GM13977 (cell line): ENCODE measurements around the gene FAF2.

ENCODE experiments used
- DNase-seq: peaks from one replicate; pipeline ENCODE4 v3.0.0; 2012; ENCODE audit warnings: low spot score
- CTCF ChIP-seq: IDR thresholded peaks from 2 replicates; pipeline ENCODE4 v1.5.1; 2012; ENCODE audit warnings: mild to moderate bottlenecking, control low read depth; ENCODE audit not compliant: insufficient read depth; ENCODE audit errors: extremely low read depth, missing control alignments
- in situ Hi-C: fragments of 300-500 bp; cut with MboI; formaldehyde crosslinking; loops from one replicate; pipeline ENCODE4 v1.12.0; 2022; ENCODE audit warnings: low sequenced_read_pairs, low pct_unique_long_range_greater_than_20kb, mixed read lengths, inconsistent platforms; ENCODE audit not compliant: unreplicated experiment

FAF2 gene

GRCh38 chr5:176447978-176448608 lies at the start of gene FAF2:
Gene FAF2, plus strand, starts transcription at chr5:176448385. Its CDS starts 23 bp downstream, at chr5:176448408.
- in situ Hi-C loops, result no loop called here
- DNase-seq, result peak; percentile 99
- peak; percentile 88 for TF ChIP-seq CTCF

GRCh38 chr5:176400382-176401156 lies 47.6 kb upstream of the FAF2 start:
- in situ Hi-C loops, result no loop called here
- no peak for TF ChIP-seq CTCF
- no peak for DNase-seq

- TF ChIP-seq CTCF, result no peak
- in situ Hi-C loops, result no loop called here
- no peak for DNase-seq
Measured at GRCh38 chr5:176401281-176402205, 46.6 kb upstream of the FAF2 start.

GRCh38 chr5:176405656-176406435 lies 42.3 kb upstream of the FAF2 start:
- peak; percentile 9 for TF ChIP-seq CTCF
- DNase-seq, result no peak
- in situ Hi-C loops, result no loop called here

- no peak for DNase-seq
- no peak for TF ChIP-seq CTCF
- in situ Hi-C loops, result no loop called here
Measured at GRCh38 chr5:176406436-176407052, 41.6 kb upstream of the FAF2 start.
